Parathyroid adenoma (tissue), 2 donors: Measurements from ENCODE around the gene ZEB1.
"Not testable (repeated sequence)": the region's sequence is repeated elsewhere in the genome, so short reads cannot be mapped to it uniquely, and the experiment has no call there.

ENCODE experiments used
- H2AFZ ChIP-seq: fragments of 300-600 bp; sonication (generic); one replicate; pipeline ENCODE4 v1.7.0; 2017; ENCODE audit warnings: antibody characterized with exemption, mild to moderate bottlenecking
- H3K27ac ChIP-seq: fragments of 300-600 bp; sonication (generic); one replicate; pipeline ENCODE4 v1.7.0; 2017
- H3K27me3 ChIP-seq: fragments of 300-600 bp; sonication (generic); one replicate; pipeline ENCODE4 v1.7.0; 2017; ENCODE audit warnings: low read length; ENCODE audit not compliant: control insufficient read depth, insufficient read depth
- H3K36me3 ChIP-seq: fragments of 300-600 bp; sonication (generic); one replicate; pipeline ENCODE4 v1.7.0; 2017; ENCODE audit warnings: low read length; ENCODE audit not compliant: control insufficient read depth, insufficient read depth
- H3K4me1 ChIP-seq: fragments of 300-600 bp; sonication (generic); one replicate; pipeline ENCODE4 v1.7.0; 2017; ENCODE audit warnings: control low read depth
- H3K4me2 ChIP-seq: fragments of 300-600 bp; sonication (generic); one replicate; pipeline ENCODE4 v1.7.0; 2017; ENCODE audit warnings: low read length
- H3K4me3 ChIP-seq: fragments of 300-600 bp; sonication (generic); one replicate; pipeline ENCODE4 v1.7.0; 2017; ENCODE audit warnings: low read depth, low read length
- H3K79me2 ChIP-seq: fragments of 300-600 bp; sonication (generic); one replicate; pipeline ENCODE4 v1.7.0; 2017; ENCODE audit warnings: control low read depth
- H3K9ac ChIP-seq: fragments of 300-600 bp; sonication (generic); one replicate; pipeline ENCODE4 v1.7.0; 2017; ENCODE audit warnings: mild to moderate bottlenecking
- H3K9me3 ChIP-seq: fragments of 300-600 bp; sonication (generic); one replicate; pipeline ENCODE4 v1.7.0; 2017; ENCODE audit warnings: low read length; ENCODE audit not compliant: control insufficient read depth
- CTCF ChIP-seq: fragments of 300-600 bp; sonication (generic); IDR thresholded peaks from one replicate; pipeline ENCODE4 v1.7.0; 2017; ENCODE audit warnings: antibody characterized with exemption, mild to moderate bottlenecking
- donor health status: primary hyperparathyroidism.

Gene ZEB1

GRCh38 chr10:31358688-31359330 is 39.8 kb downstream of the ZEB1 start:
- H3K4me2 ChIP-seq: no peak overlapping the region
- H3K9ac ChIP-seq: no peak overlapping the region
- H3K4me3 ChIP-seq: no peak overlapping the region
- no peak overlapping the region for H3K27ac ChIP-seq
- H3K36me3 ChIP-seq: no peaks in the 10 kb centered on the region
- H3K79me2 ChIP-seq: no peaks in the 10 kb centered on the region
- H2AFZ ChIP-seq: no peak overlapping the region
- H3K27me3 ChIP-seq: no peaks in the 10 kb centered on the region
- TF ChIP-seq CTCF: no peak
- H3K9me3 ChIP-seq: no peaks in the 10 kb centered on the region
- H3K4me1 ChIP-seq: no peaks in the 10 kb centered on the region

- no peaks in the 10 kb centered on the region for H3K36me3 ChIP-seq
- H3K27me3 ChIP-seq: no peaks in the 10 kb centered on the region
- no peak for TF ChIP-seq CTCF
- no peak overlapping the region for H3K9ac ChIP-seq
- no peak overlapping the region for H3K4me3 ChIP-seq
- no peaks in the 10 kb centered on the region for H3K9me3 ChIP-seq
- H3K27ac ChIP-seq: no peak overlapping the region
- no peak overlapping the region for H3K4me2 ChIP-seq
- H3K4me1 ChIP-seq: no peaks in the 10 kb centered on the region
- no peaks in the 10 kb centered on the region for H3K79me2 ChIP-seq
- H2AFZ ChIP-seq: no peak overlapping the region
Observed at GRCh38 chr10:31359979-31360378, 41.0 kb downstream of the ZEB1 start.

- H3K79me2 ChIP-seq, H3K27ac ChIP-seq, H3K4me2 ChIP-seq, H3K27me3 ChIP-seq, H3K36me3 ChIP-seq, H3K9me3 ChIP-seq, H3K4me3 ChIP-seq, H2AFZ ChIP-seq, H3K9ac ChIP-seq, H3K4me1 ChIP-seq: not testable (repeated sequence)
Observed at GRCh38 chr10:31361475-31361874, 42.5 kb downstream of the ZEB1 start.

GRCh38 chr10:31362023-31362641 is 43.1 kb downstream of the ZEB1 start:
- H3K27me3 ChIP-seq: no peaks in the 10 kb centered on the region
- H3K9ac ChIP-seq: no peak overlapping the region
- no peaks in the 10 kb centered on the region for H3K4me1 ChIP-seq
- H3K9me3 ChIP-seq: no peaks in the 10 kb centered on the region
- TF ChIP-seq CTCF: no peak
- no peak overlapping the region for H2AFZ ChIP-seq
- no peaks in the 10 kb centered on the region for H3K36me3 ChIP-seq
- no peak overlapping the region for H3K4me2 ChIP-seq
- H3K79me2 ChIP-seq: no peaks in the 10 kb centered on the region
- H3K4me3 ChIP-seq: no peak overlapping the region
- no peak overlapping the region for H3K27ac ChIP-seq

GRCh38 chr10:31363696-31364095 is 44.7 kb downstream of the ZEB1 start:
- H3K79me2 ChIP-seq, H3K9me3 ChIP-seq, H3K4me3 ChIP-seq, H3K9ac ChIP-seq, H2AFZ ChIP-seq, H3K4me1 ChIP-seq, H3K27ac ChIP-seq, H3K4me2 ChIP-seq, H3K27me3 ChIP-seq, H3K36me3 ChIP-seq: not testable (repeated sequence)

- not testable (repeated sequence) for H3K27me3 ChIP-seq, H3K4me2 ChIP-seq, H3K36me3 ChIP-seq, H3K27ac ChIP-seq, H3K9ac ChIP-seq, H3K4me1 ChIP-seq, H3K9me3 ChIP-seq, H3K4me3 ChIP-seq, H2AFZ ChIP-seq, H3K79me2 ChIP-seq
Observed at GRCh38 chr10:31364238-31364637, 45.2 kb downstream of the ZEB1 start.
